ENCODE results near the gene ADGRG3. TPM values are rescaled to one million over a fixed set of nuclear protein-coding genes. Genes with fewer than 3 reads are reported as not detected.
"Not testable (repeated sequence)": the region's sequence is repeated elsewhere in the genome, so short reads cannot be mapped to it uniquely, and the experiment has no call there.

ADGRG3 gene
- total and polyA plus RNA-seq, 2 experiments from 2014 or later, result not detected

DNA sequence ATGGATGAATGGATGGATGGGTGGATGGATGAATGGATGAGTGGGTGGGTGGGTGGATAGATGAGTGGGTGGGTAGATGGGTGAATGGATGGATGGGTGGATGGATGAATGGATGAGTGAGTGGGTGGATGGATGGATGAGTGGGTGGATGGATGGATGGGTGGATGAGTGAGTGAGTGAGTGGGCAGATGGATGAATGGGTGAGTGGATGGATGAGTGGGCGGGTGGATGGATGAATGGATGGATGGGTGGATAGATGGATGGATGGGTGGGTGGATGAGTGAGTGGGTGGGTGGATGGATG, 61.0 kb downstream of the ADGRG3 start:
- no peak overlapping the region for H2AFZ ChIP-seq
- H3K4me3 ChIP-seq, result no peak overlapping the region
- no peaks in the 10 kb centered on the region for H3K36me3 ChIP-seq (ENCODE audit: insufficient read depth)
- H3K27ac ChIP-seq (ENCODE audit: low read depth), result no peak overlapping the region
- no peaks in the 10 kb centered on the region; the same call in 2 of the 3 replicates for H3K9me3 Mint-ChIP-seq
- no peak for DNase-seq (ENCODE audit: low spot score)
- H3F3A ChIP-seq (replicated peaks; ENCODE audit: low read depth), result no peaks in the 10 kb centered on the region
- ATAC-seq, result no peak
- no peaks in the 10 kb centered on the region for H3K4me1 ChIP-seq (ENCODE audit: insufficient read depth)
- no peak overlapping the region for H3K27ac Mint-ChIP-seq
- H3K4me1 Mint-ChIP-seq, result no peaks in the 10 kb centered on the region
- H3K4me3 Mint-ChIP-seq, result no peak overlapping the region
- no peaks in the 10 kb centered on the region for H3K9me2 ChIP-seq (ENCODE audit: insufficient read depth)
- no peak overlapping the region for H3K4me2 ChIP-seq
- no peaks in the 10 kb centered on the region for H3K79me2 ChIP-seq (replicated peaks; ENCODE audit: insufficient read depth)
- no peaks in the 10 kb centered on the region for H3K36me3 Mint-ChIP-seq (ENCODE audit: low read depth)
- no peaks in the 10 kb centered on the region for H4K20me1 ChIP-seq (replicated peaks; ENCODE audit: insufficient read depth)
- peaks cover 4% of the 10 kb centered on the region for H3K27me3 Mint-ChIP-seq (ENCODE audit: insufficient read depth, low read depth, poor library complexity)
- no peak for TF ChIP-seq STAT1 (IDR thresholded peaks at IDR 0.05; ENCODE audit: unreplicated experiment)
- no peak for TF ChIP-seq ZNF331 (CRISPR knock-in tag; IDR thresholded peaks at IDR 0.05; ENCODE audit: low read depth)
- TF ChIP-seq, protein P1, sequence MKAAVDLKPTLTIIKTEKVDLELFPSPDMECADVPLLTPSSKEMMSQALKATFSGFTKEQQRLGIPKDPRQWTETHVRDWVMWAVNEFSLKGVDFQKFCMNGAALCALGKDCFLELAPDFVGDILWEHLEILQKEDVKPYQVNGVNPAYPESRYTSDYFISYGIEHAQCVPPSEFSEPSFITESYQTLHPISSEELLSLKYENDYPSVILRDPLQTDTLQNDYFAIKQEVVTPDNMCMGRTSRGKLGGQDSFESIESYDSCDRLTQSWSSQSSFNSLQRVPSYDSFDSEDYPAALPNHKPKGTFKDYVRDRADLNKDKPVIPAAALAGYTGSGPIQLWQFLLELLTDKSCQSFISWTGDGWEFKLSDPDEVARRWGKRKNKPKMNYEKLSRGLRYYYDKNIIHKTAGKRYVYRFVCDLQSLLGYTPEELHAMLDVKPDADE (IDR thresholded peaks at IDR 0.05), result no peak
- no peak for TF ChIP-seq JUNB (IDR thresholded peaks at IDR 0.05; ENCODE audit: unreplicated experiment)
- no peak for TF ChIP-seq ZNF114 (CRISPR knock-in tag; IDR thresholded peaks at IDR 0.05)
- no peak for TF ChIP-seq NANOG (IDR thresholded peaks at IDR 0.05; ENCODE audit: borderline replicate concordance)
- TF ChIP-seq, protein P2, sequence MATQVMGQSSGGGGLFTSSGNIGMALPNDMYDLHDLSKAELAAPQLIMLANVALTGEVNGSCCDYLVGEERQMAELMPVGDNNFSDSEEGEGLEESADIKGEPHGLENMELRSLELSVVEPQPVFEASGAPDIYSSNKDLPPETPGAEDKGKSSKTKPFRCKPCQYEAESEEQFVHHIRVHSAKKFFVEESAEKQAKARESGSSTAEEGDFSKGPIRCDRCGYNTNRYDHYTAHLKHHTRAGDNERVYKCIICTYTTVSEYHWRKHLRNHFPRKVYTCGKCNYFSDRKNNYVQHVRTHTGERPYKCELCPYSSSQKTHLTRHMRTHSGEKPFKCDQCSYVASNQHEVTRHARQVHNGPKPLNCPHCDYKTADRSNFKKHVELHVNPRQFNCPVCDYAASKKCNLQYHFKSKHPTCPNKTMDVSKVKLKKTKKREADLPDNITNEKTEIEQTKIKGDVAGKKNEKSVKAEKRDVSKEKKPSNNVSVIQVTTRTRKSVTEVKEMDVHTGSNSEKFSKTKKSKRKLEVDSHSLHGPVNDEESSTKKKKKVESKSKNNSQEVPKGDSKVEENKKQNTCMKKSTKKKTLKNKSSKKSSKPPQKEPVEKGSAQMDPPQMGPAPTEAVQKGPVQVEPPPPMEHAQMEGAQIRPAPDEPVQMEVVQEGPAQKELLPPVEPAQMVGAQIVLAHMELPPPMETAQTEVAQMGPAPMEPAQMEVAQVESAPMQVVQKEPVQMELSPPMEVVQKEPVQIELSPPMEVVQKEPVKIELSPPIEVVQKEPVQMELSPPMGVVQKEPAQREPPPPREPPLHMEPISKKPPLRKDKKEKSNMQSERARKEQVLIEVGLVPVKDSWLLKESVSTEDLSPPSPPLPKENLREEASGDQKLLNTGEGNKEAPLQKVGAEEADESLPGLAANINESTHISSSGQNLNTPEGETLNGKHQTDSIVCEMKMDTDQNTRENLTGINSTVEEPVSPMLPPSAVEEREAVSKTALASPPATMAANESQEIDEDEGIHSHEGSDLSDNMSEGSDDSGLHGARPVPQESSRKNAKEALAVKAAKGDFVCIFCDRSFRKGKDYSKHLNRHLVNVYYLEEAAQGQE (IDR thresholded peaks at IDR 0.05; ENCODE audit: unreplicated experiment), result no peak
- TF ChIP-seq POLR2AphosphoS5 (IDR thresholded peaks at IDR 0.05; ENCODE audit: low read depth), result no peak
- no peak for TF ChIP-seq CREB1 (CRISPR knock-in tag; IDR thresholded peaks at IDR 0.05; ENCODE audit: low read depth)
- no peak for TF ChIP-seq EZH2 (IDR thresholded peaks at IDR 0.05; ENCODE audit: low read depth, unreplicated experiment)
- TF ChIP-seq, protein P3, sequence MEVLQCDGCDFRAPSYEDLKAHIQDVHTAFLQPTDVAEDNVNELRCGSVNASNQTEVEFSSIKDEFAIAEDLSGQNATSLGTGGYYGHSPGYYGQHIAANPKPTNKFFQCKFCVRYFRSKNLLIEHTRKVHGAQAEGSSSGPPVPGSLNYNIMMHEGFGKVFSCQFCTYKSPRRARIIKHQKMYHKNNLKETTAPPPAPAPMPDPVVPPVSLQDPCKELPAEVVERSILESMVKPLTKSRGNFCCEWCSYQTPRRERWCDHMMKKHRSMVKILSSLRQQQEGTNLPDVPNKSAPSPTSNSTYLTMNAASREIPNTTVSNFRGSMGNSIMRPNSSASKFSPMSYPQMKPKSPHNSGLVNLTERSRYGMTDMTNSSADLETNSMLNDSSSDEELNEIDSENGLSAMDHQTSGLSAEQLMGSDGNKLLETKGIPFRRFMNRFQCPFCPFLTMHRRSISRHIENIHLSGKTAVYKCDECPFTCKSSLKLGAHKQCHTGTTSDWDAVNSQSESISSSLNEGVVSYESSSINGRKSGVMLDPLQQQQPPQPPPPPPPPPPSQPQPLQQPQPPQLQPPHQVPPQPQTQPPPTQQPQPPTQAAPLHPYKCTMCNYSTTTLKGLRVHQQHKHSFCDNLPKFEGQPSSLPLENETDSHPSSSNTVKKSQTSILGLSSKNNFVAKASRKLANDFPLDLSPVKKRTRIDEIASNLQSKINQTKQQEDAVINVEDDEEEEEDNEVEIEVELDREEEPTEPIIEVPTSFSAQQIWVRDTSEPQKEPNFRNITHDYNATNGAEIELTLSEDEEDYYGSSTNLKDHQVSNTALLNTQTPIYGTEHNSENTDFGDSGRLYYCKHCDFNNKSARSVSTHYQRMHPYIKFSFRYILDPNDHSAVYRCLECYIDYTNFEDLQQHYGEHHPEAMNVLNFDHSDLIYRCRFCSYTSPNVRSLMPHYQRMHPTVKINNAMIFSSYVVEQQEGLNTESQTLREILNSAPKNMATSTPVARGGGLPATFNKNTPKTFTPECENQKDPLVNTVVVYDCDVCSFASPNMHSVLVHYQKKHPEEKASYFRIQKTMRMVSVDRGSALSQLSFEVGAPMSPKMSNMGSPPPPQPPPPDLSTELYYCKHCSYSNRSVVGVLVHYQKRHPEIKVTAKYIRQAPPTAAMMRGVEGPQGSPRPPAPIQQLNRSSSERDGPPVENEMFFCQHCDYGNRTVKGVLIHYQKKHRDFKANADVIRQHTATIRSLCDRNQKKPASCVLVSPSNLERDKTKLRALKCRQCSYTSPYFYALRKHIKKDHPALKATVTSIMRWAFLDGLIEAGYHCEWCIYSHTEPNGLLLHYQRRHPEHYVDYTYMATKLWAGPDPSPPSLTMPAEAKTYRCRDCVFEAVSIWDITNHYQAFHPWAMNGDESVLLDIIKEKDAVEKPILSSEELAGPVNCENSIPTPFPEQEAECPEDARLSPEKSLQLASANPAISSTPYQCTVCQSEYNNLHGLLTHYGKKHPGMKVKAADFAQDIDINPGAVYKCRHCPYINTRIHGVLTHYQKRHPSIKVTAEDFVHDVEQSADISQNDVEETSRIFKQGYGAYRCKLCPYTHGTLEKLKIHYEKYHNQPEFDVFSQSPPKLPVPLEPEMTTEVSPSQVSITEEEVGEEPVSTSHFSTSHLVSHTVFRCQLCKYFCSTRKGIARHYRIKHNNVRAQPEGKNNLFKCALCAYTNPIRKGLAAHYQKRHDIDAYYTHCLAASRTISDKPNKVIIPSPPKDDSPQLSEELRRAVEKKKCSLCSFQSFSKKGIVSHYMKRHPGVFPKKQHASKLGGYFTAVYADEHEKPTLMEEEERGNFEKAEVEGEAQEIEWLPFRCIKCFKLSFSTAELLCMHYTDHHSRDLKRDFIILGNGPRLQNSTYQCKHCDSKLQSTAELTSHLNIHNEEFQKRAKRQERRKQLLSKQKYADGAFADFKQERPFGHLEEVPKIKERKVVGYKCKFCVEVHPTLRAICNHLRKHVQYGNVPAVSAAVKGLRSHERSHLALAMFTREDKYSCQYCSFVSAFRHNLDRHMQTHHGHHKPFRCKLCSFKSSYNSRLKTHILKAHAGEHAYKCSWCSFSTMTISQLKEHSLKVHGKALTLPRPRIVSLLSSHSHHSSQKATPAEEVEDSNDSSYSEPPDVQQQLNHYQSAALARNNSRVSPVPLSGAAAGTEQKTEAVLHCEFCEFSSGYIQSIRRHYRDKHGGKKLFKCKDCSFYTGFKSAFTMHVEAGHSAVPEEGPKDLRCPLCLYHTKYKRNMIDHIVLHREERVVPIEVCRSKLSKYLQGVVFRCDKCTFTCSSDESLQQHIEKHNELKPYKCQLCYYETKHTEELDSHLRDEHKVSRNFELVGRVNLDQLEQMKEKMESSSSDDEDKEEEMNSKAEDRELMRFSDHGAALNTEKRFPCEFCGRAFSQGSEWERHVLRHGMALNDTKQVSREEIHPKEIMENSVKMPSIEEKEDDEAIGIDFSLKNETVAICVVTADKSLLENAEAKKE (CRISPR knock-in tag; IDR thresholded peaks at IDR 0.05), result no peak
- no peak for TF ChIP-seq EZH2phosphoT487 (IDR thresholded peaks at IDR 0.05; ENCODE audit: unreplicated experiment)
- no peaks in the 10 kb centered on the region for H3K27me3 ChIP-seq (ENCODE audit: insufficient read depth)

DNA sequence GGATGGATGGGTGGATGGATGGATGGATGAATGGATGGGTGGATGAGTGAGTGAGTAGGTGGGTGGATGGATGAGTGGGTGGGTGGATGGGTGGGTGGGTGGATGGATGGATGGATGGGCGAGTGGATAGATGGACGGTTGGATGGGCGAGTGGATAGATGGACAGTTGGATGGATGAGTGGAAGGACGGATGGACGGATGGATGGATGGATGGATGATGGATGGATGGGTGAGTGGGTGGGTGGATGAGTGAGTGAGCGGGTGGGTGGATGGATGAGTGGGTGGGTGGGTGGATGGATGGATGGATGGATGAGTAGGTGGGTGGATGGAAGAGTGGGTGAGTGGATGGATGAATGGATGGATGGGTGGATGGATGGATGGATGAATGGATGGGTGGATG, 61.7 kb downstream of the ADGRG3 start:
- H3K4me2 ChIP-seq; H3K79me2 ChIP-seq (replicated peaks; ENCODE audit: insufficient read depth); H3F3A ChIP-seq (replicated peaks; ENCODE audit: low read depth); H2AFZ ChIP-seq; H3K27me3 ChIP-seq (ENCODE audit: insufficient read depth); H3K27ac ChIP-seq (ENCODE audit: low read depth); H3K27ac Mint-ChIP-seq; H3K9me2 ChIP-seq (ENCODE audit: insufficient read depth); ATAC-seq; H3K4me1 ChIP-seq (ENCODE audit: insufficient read depth); H4K20me1 ChIP-seq (replicated peaks; ENCODE audit: insufficient read depth); H3K4me3 Mint-ChIP-seq; H3K4me1 Mint-ChIP-seq; DNase-seq (ENCODE audit: low spot score); H3K36me3 Mint-ChIP-seq (ENCODE audit: low read depth); H3K4me3 ChIP-seq; H3K36me3 ChIP-seq (ENCODE audit: insufficient read depth); H3K27me3 Mint-ChIP-seq (ENCODE audit: insufficient read depth, low read depth, poor library complexity); H3K9me3 Mint-ChIP-seq: not testable (repeated sequence)

Measured in GM23338 (cell line).